ENCODE data around the gene DPP10. TPM values are rescaled to one million over a fixed set of nuclear protein-coding genes. Genes with fewer than 3 reads are reported as not detected.
"Not testable (repeated sequence)": the region's sequence is repeated elsewhere in the genome, so short reads cannot be mapped to it uniquely, and the experiment has no call there.

Gene DPP10
- total and polyA plus RNA-seq, 4 experiments from 2014 or later = not detected

DNA sequence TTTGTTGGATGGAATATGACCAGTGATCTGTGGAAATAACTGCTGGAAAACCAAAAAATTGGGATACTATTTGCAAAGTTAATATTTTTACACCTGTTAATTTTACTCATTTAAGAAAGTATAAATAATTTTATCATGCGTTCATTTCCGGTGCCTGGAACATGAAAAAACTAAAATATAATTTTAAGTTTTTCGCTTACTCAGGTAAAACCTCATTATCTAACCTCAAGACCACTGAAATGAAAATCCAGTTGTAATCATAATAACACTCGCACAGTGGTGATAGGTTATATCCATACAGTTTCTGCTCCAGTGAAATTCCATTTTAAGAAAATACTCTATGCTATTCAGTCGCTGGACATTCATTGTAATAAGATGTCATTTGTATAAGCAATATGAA lies 517.9 kb downstream of the DPP10 start:
- no peaks in the 10 kb centered on the region for H3K36me3 Mint-ChIP-seq
- H3K27me3 ChIP-seq (ENCODE audit: insufficient read depth, low read length) = no peaks in the 10 kb centered on the region
- H3K27me3 Mint-ChIP-seq = no peaks in the 10 kb centered on the region
- no peak overlapping the region for H3K27ac Mint-ChIP-seq
- H3K36me3 ChIP-seq (ENCODE audit: insufficient read depth, low read length) = no peaks in the 10 kb centered on the region
- H3K9me3 Mint-ChIP-seq = peaks cover 1 to 12% (median 4%) of the 10 kb centered on the region in 8 donors
- H3K27ac ChIP-seq (ENCODE audit: low read depth, low read length) = no peak overlapping the region
- H3K9me3 ChIP-seq (ENCODE audit: control insufficient read depth in 1 of 2, low read length in 2 of 2) = no peaks in the 10 kb centered on the region
- no peak overlapping the region for H3K4me3 Mint-ChIP-seq
- ChIA-PET POLR2A (ENCODE audit: partially characterized antibody) (no interaction called here), CTCF (ENCODE audit: partially characterized antibody) (no interaction called here)
- no peak for DNase-seq
- H3K4me1 Mint-ChIP-seq = no peaks in the 10 kb centered on the region
- no peaks in the 10 kb centered on the region for H3K4me1 ChIP-seq (ENCODE audit: insufficient read depth, low read length)
- intact Hi-C loops (cut with micrococcal nuclease) = no loop called here
- H3K4me3 ChIP-seq (ENCODE audit: low read length in 2 of 2) = no peak overlapping the region

DNA sequence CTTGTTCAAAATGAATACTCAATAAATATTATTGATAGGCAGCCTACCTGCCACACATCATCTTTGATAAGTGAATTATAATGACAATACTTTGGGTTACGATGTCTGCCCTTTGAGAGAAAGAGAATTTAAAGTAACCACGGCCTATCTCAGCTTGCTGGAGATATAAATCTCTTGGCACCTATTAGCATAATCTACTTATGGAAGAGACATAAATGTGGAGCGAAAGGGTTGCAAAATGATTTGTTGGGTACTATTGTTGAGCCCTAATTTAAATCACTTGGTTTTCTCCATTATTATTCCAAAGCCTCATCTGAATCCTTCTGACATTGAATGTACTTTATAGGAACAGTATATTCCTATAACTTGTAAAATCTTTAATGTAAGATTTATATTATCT lies 520.1 kb downstream of the DPP10 start:
- no peak overlapping the region for H3K4me3 Mint-ChIP-seq
- intact Hi-C loops (cut with micrococcal nuclease) = no loop called here
- H3K9me3 Mint-ChIP-seq = peaks cover 1 to 12% (median 7%) of the 10 kb centered on the region in 8 donors
- no peaks in the 10 kb centered on the region for H3K36me3 ChIP-seq (ENCODE audit: insufficient read depth, low read length)
- H3K36me3 Mint-ChIP-seq = no peaks in the 10 kb centered on the region
- no peaks in the 10 kb centered on the region for H3K27me3 Mint-ChIP-seq
- H3K4me1 Mint-ChIP-seq = no peaks in the 10 kb centered on the region
- no peaks in the 10 kb centered on the region for H3K4me1 ChIP-seq (ENCODE audit: insufficient read depth, low read length)
- H3K9me3 ChIP-seq (ENCODE audit: control insufficient read depth in 1 of 2, low read length in 2 of 2) = peaks cover 0 to 3% of the 10 kb centered on the region in 2 donors
- no peak overlapping the region for H3K4me3 ChIP-seq (ENCODE audit: low read length in 2 of 2)
- ChIA-PET POLR2A (ENCODE audit: partially characterized antibody) (no interaction called here), CTCF (ENCODE audit: partially characterized antibody) (no interaction called here)
- H3K27ac Mint-ChIP-seq = no peak overlapping the region
- no peaks in the 10 kb centered on the region for H3K27me3 ChIP-seq (ENCODE audit: insufficient read depth, low read length)
- H3K27ac ChIP-seq (ENCODE audit: low read depth, low read length) = no peak overlapping the region
- no peak for DNase-seq

DNA sequence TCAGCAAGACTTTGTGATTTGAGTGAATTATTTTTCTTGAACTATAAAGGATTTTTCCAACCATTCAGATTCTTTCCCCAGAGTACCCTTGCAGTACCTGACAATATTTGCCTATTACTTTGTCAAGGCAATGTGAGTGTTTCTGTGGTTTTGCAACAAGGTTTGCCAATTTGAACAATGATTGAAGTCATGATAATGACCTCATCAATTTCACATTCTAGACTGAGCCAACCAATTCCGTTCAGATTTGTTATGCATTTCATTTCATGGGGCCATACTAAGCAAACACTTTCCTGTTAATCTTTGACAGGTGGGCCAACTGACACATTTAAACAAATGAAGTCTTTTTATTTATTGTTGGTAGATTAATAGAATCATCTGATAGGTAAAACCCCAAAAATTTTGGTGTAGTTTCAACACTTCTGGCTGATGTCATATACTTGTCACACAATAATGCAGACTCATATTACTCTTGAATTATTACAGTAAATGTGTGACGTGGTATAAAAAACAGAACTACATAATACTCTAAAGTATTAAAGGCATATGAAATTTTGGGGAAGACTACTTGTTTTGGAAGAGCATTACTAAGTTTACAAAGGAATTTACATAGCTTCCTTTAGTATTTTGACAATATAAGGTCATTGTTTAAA lies 526.4 kb downstream of the DPP10 start:
- no peaks in the 10 kb centered on the region for H3K36me3 Mint-ChIP-seq
- POLR2A ChIA-PET (ENCODE audit: partially characterized antibody) = no interaction called here
- CTCF ChIA-PET (ENCODE audit: partially characterized antibody) = no interaction called here

DNA sequence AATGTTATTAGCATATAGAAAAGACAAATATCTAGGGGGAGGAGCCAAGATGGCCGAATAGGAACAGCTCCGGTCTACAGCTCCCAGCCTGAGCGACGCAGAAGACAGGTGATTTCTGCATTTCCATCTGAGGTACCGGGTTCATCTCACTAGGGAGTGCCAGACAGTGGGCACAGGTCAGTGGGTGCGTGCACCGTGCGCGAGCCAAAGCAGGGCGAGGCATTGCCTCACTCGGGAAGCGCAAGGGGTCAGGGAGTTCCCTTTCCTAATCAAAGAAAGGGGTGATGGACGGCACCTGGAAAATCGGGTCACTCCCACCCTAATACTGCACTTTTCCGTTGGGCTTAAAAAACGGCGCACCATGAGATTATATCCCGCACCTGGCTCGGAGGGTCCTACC lies 561.9 kb downstream of the DPP10 start:
- DNase-seq; H3K4me1 Mint-ChIP-seq; POLR2A ChIA-PET (ENCODE audit: partially characterized antibody); CTCF ChIA-PET (ENCODE audit: partially characterized antibody); H3K27me3 ChIP-seq (ENCODE audit: insufficient read depth, low read length); H3K36me3 Mint-ChIP-seq; H3K4me1 ChIP-seq (ENCODE audit: insufficient read depth, low read length); H3K27ac Mint-ChIP-seq; H3K4me3 ChIP-seq (ENCODE audit: low read length in 2 of 2); H3K27ac ChIP-seq (ENCODE audit: low read depth, low read length); H3K27me3 Mint-ChIP-seq; H3K9me3 ChIP-seq (ENCODE audit: control insufficient read depth in 1 of 2, low read length in 2 of 2); H3K36me3 ChIP-seq (ENCODE audit: insufficient read depth, low read length); H3K4me3 Mint-ChIP-seq; intact Hi-C loops (cut with micrococcal nuclease): not testable (repeated sequence)
- peaks cover 2 to 13% (median 6%) of the 10 kb centered on the region in 8 donors for H3K9me3 Mint-ChIP-seq

More for the DNA sequence above, 526.4 kb downstream of the DPP10 start:
- H3K4me3 Mint-ChIP-seq = no peak overlapping the region
- intact Hi-C loops (cut with micrococcal nuclease) = no loop called here
- H3K27me3 Mint-ChIP-seq = no peaks in the 10 kb centered on the region
- Histone ChIP-seq H3K27ac (ENCODE audit: low read depth, low read length) (no peak overlapping the region), H3K4me3 (ENCODE audit: low read length in 2 of 2) (no peak overlapping the region), H3K27me3 (ENCODE audit: insufficient read depth, low read length) (no peaks in the 10 kb centered on the region), H3K9me3 (ENCODE audit: control insufficient read depth in 1 of 2, low read length in 2 of 2) (peaks cover 0 to 3% of the 10 kb centered on the region in 2 donors), H3K36me3 (ENCODE audit: insufficient read depth, low read length) (no peaks in the 10 kb centered on the region), H3K4me1 (ENCODE audit: insufficient read depth, low read length) (no peaks in the 10 kb centered on the region)
- H3K9me3 Mint-ChIP-seq = peaks cover 0 to 10% (median 7%) of the 10 kb centered on the region in 8 donors
- no peaks in the 10 kb centered on the region for H3K4me1 Mint-ChIP-seq
- DNase-seq = no peak
- no peak overlapping the region for H3K27ac Mint-ChIP-seq

DNA sequence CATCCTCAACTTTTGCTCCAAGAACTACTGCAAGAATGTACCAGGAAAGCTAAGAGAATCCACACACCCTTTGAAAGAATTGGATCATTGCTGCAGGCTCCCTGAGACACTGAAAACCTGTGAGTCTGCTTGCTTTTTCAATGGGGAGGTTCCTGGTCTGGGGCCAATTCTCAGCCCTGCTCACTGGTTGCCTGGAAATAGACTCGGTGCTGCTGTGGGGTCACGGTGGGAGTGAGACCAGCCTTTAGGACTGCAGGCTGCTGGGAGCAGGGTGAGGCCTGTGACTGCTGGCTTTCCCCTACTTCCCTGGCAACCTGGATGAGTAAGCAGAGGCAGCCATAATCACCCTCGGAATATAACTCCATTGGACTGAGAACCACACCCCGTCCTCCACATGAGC lies 569.3 kb downstream of the DPP10 start:
- Histone ChIP-seq H3K27me3 (ENCODE audit: insufficient read depth, low read length) (no peaks in the 10 kb centered on the region), H3K4me3 (ENCODE audit: low read length in 2 of 2) (no peak overlapping the region), H3K9me3 (ENCODE audit: control insufficient read depth in 1 of 2, low read length in 2 of 2) (no peaks in the 10 kb centered on the region), H3K4me1 (ENCODE audit: insufficient read depth, low read length) (no peaks in the 10 kb centered on the region), H3K27ac (ENCODE audit: low read depth, low read length) (no peak overlapping the region), H3K36me3 (ENCODE audit: insufficient read depth, low read length) (no peaks in the 10 kb centered on the region)
- no peak overlapping the region for H3K4me3 Mint-ChIP-seq
- H3K9me3 Mint-ChIP-seq = peaks cover 0 to 35% (median 20%) of the 10 kb centered on the region in 8 donors
- H3K4me1 Mint-ChIP-seq = no peaks in the 10 kb centered on the region
- ChIA-PET POLR2A (ENCODE audit: partially characterized antibody) (no interaction called here), CTCF (ENCODE audit: partially characterized antibody) (no interaction called here)
- H3K27me3 Mint-ChIP-seq = no peaks in the 10 kb centered on the region
- no peak overlapping the region for H3K27ac Mint-ChIP-seq
- no peak for DNase-seq
- no peaks in the 10 kb centered on the region for H3K36me3 Mint-ChIP-seq
- intact Hi-C loops (cut with micrococcal nuclease) = no loop called here

DNA sequence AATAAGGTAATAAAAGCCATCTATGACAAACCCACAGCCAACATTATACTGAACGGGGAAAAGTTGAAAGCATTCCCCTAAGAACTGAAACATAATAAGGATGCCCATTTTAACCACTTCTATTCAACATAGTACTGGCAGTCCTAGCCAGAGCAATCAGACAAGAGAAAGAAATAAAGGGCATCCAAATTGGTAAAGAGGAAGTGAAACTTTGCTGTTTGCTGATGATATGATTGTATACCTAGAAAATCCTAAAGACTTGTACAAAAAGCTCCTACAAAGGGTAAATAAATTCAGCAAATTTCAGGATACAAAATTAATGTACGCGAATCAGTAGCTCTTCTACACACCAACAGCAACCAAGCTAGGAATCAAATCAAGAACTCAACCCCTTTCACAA lies 579.6 kb downstream of the DPP10 start:
- H3K36me3 ChIP-seq (ENCODE audit: insufficient read depth, low read length); POLR2A ChIA-PET (ENCODE audit: partially characterized antibody); CTCF ChIA-PET (ENCODE audit: partially characterized antibody); H3K27me3 ChIP-seq (ENCODE audit: insufficient read depth, low read length); DNase-seq; H3K4me1 ChIP-seq (ENCODE audit: insufficient read depth, low read length); H3K36me3 Mint-ChIP-seq; H3K27ac Mint-ChIP-seq; H3K9me3 ChIP-seq (ENCODE audit: control insufficient read depth in 1 of 2, low read length in 2 of 2); H3K4me3 Mint-ChIP-seq; intact Hi-C loops (cut with micrococcal nuclease); H3K27me3 Mint-ChIP-seq; H3K4me1 Mint-ChIP-seq; H3K27ac ChIP-seq (ENCODE audit: low read depth, low read length); H3K4me3 ChIP-seq (ENCODE audit: low read length in 2 of 2): not testable (repeated sequence)
- peaks cover 5 to 22% (median 10%) of the 10 kb centered on the region in 8 donors for H3K9me3 Mint-ChIP-seq

DNA sequence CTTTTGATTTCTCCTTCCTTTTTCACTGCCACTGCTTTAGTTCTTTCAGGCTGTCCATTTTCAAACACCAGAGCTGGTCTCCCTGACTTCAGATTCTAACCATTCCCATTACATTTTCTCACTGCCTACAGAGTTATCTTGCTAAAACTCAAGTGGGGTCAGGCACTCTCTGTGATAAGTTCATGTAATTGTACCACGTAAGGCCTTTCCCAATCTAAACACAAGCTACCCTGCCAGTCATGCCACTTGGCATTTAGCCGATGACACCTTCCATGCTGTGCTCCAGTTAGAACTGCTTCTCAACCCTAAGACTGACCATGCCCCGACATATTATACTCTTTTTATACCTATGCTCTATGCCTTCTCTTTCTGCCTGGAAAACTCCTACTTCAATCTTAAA lies 592.4 kb downstream of the DPP10 start:
- Histone ChIP-seq H3K9me3 (ENCODE audit: control insufficient read depth in 1 of 2, low read length in 2 of 2) (no peaks in the 10 kb centered on the region), H3K27ac (ENCODE audit: low read depth, low read length) (no peak overlapping the region), H3K36me3 (ENCODE audit: insufficient read depth, low read length) (no peaks in the 10 kb centered on the region), H3K4me3 (ENCODE audit: low read length in 2 of 2) (no peak overlapping the region), H3K27me3 (ENCODE audit: insufficient read depth, low read length) (no peaks in the 10 kb centered on the region), H3K4me1 (ENCODE audit: insufficient read depth, low read length) (no peaks in the 10 kb centered on the region)
- Mint-ChIP-seq H3K4me1 (no peaks in the 10 kb centered on the region), H3K27ac (no peak overlapping the region), H3K27me3 (no peaks in the 10 kb centered on the region), H3K4me3 (peak overlapping the region in 1 of 8 donors; percentile 66), H3K36me3 (no peaks in the 10 kb centered on the region), H3K9me3 (peaks cover 6 to 27% (median 10%) of the 10 kb centered on the region in 8 donors)
- DNase-seq = no peak
- CTCF ChIA-PET (ENCODE audit: partially characterized antibody) = no interaction called here
- intact Hi-C loops (cut with micrococcal nuclease) = no loop called here
- POLR2A ChIA-PET (ENCODE audit: partially characterized antibody) = no interaction called here

DNA sequence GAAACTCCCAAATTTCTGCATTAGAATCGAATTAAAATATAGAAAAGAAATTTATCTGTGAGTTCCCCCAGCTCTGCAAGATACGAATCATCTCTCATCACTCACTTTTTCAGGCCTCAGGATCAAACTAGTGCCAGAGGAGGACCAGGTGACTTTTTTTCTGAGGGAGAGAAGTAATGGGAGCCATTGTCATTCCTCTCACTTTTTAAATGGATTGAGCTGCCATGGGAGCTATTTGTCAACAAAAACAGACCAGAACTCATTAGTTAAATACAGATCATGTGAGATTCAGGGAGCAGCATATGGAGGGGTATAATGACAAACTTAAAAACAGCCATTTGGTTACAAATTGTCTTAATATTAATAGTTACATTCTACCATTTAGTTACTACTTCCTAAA lies 594.4 kb downstream of the DPP10 start:
- Mint-ChIP-seq H3K4me1 (no peaks in the 10 kb centered on the region), H3K27me3 (no peaks in the 10 kb centered on the region)
- H3K9me3 ChIP-seq (ENCODE audit: control insufficient read depth in 1 of 2, low read length in 2 of 2) = no peaks in the 10 kb centered on the region

More for the DNA sequence above, 594.4 kb downstream of the DPP10 start:
- H3K27me3 ChIP-seq (ENCODE audit: insufficient read depth, low read length) = no peaks in the 10 kb centered on the region
- H3K4me3 Mint-ChIP-seq = no peak overlapping the region
- H3K9me3 Mint-ChIP-seq = peaks cover 0 to 24% (median 7%) of the 10 kb centered on the region in 8 donors
- H3K36me3 ChIP-seq (ENCODE audit: insufficient read depth, low read length) = no peaks in the 10 kb centered on the region
- ChIA-PET POLR2A (ENCODE audit: partially characterized antibody) (no interaction called here), CTCF (ENCODE audit: partially characterized antibody) (no interaction called here)
- H3K27ac Mint-ChIP-seq = no peak overlapping the region
- intact Hi-C loops (cut with micrococcal nuclease) = no loop called here
- no peaks in the 10 kb centered on the region for H3K36me3 Mint-ChIP-seq
- no peak for DNase-seq
- no peak overlapping the region for H3K27ac ChIP-seq (ENCODE audit: low read depth, low read length)
- H3K4me1 ChIP-seq (ENCODE audit: insufficient read depth, low read length) = no peaks in the 10 kb centered on the region
- no peak overlapping the region for H3K4me3 ChIP-seq (ENCODE audit: low read length in 2 of 2)

All from CD4-positive, alpha-beta memory T cell (primary cell).